GM12801 (cell line): ENCODE measurements around the gene LEMD1.

Experiments used
- TF ChIP-seq, protein P1 (sequence below): IDR thresholded peaks from one replicate; pipeline ENCODE4 v1.5.1; 2011; ENCODE audit warnings: control low read depth; ENCODE audit not compliant: insufficient read length; ENCODE audit errors: extremely low read depth

LEMD1 gene

DNA sequence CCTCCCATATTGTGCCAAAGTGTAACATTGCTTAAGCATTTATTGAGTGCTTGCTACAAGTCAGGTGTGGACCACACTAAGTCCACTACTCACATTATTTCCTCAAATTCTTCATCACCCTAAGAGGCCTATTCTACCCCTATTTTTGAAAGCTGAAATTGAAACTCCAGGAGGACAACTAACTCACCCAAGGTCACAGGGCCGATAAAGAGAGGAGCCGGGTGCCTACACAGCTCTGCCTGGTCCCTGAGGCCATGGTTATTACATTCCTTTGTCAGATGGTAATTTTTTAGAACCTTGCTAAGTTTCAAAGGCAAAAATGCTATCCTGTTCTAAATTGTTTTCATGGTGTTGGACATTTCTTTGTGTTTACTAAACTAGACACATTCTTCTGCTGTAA lies 41.0 kb downstream of the LEMD1 start:
- TF ChIP-seq, protein P1, sequence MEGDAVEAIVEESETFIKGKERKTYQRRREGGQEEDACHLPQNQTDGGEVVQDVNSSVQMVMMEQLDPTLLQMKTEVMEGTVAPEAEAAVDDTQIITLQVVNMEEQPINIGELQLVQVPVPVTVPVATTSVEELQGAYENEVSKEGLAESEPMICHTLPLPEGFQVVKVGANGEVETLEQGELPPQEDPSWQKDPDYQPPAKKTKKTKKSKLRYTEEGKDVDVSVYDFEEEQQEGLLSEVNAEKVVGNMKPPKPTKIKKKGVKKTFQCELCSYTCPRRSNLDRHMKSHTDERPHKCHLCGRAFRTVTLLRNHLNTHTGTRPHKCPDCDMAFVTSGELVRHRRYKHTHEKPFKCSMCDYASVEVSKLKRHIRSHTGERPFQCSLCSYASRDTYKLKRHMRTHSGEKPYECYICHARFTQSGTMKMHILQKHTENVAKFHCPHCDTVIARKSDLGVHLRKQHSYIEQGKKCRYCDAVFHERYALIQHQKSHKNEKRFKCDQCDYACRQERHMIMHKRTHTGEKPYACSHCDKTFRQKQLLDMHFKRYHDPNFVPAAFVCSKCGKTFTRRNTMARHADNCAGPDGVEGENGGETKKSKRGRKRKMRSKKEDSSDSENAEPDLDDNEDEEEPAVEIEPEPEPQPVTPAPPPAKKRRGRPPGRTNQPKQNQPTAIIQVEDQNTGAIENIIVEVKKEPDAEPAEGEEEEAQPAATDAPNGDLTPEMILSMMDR = no peak

DNA sequence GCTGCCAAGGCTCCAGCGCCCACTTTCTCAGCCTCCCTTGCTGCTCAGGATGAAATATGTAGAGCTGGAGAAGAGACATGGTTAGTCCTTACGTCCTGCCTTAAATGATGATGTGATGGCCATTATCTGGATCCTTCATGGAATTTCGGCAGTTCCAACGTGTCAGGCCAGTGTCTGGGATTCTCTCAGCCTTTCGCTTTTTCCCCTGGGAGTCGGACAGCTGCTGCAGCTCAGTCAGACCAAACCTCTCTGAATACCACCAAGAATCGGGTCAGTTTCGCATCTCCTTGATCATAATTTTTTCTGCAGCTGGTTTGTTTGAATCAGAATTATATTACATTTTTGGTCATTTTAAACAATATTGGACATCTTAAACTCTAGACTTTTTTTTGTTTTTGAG lies 42.8 kb downstream of the LEMD1 start:
- TF ChIP-seq, protein P1 = no peak

DNA sequence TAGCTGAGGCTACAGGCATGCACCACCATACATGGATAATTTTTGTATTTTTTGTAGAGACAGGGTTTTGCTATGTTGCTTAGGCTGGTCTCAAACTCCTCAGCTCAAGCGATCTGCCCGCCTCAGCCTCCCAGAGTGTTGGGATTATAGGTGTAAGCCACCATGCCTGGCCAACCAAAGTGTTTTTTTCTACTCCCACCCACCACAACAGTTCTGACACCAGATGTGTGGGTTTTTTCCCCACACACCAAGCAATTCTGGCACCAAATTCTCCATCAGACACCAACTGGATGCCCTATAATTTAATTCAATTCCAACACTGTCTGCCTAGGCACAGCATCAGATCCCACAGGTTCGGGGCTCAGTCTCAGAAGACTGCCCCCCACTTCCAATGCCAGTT lies 44.5 kb downstream of the LEMD1 start:
- TF ChIP-seq, protein P1 = no peak

DNA sequence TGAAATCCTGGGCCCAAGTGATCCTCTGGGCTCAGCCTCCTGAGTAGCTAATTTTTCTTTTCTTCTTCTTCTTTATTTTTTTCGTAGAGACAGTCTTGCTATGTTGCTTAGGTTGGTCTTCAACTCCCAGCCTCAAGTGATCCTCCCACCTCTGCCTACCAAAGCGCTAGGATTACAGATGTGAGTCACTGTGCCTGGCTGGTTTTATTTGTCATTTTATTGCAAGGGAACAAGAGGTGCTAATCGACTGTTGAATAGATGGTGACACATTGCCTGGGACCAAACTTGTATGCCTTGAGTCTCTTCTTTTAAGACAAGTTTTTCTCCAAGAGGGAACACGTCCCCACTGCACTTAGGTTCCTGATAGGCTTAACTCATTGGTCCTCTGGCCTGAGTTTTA lies 45.1 kb downstream of the LEMD1 start:
- TF ChIP-seq, protein P1 = no peak

DNA sequence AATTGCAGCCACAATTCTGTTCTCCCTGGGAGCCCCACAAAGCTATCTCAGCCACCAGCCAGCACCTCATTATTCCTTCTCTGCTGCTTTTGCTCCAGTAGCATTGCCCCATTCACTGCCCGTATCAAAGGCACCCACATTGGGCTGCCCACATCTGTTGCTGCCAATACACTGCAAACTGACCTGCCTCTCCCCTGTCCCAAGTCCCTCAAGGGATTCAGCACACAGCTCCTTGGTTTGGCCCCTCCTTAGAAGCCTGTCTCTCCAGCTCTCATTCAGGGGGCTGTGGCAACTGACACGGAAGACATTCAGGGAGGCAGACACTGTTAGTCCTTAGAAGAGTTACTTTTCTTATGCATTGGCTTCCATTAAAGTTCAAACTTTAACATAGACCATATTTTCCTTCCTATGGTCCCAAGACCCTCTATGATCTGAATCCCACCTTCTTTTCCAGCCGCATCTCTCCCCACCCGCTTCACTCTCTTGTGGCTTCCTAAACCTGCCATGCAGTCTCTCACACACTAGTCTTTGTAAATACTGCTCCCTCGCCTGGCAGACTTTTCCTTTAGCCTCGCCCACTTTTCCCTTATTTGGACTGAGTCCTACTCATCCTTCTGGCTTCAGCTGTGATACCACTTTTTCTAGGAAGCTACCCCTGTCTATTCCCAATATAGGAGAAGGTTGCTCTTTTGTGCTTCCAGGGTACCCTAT lies 45.9 kb downstream of the LEMD1 start:
- TF ChIP-seq, protein P1 = no peak

DNA sequence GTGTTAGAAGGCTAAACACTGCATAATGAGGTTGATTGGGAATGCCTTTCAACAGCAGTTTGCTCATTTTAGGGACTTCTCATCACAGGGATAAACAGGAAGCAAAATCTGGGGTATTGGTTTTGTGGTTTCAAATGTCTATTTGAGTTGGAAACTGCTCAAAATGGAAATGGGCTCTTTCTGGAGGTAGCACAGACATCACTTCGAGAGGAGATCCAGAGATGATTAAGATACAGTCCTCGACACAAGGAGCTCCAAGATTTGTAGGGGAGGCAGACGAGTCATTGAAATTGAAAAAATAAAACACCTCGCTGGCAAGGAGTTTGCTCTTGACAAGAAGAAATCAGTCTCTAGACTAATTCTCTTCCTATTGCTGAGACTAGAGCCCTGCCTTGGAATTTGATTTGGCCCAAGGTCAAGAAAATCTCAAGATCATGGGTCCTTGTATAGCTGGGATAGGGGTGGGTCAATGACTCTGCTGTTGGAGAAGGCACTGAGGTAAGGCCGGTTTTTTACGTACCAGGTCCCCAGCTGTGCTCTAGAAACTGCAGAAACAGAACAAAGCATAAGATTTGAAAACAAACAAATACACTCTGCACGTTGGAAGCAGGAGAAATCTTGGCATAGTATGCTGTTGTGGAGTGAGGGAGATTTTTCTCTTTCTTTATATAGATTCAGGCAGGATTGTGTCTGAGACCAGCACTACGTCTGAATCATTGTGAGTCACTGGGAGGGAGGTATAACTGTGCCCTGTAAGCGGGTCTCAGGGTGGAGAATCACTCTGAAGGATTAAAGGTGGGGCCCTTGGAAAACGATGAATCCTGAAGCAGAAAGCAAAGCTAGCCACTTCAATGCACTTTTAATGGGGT lies 47.4 kb downstream of the LEMD1 start:
- TF ChIP-seq, protein P1 = no peak

DNA sequence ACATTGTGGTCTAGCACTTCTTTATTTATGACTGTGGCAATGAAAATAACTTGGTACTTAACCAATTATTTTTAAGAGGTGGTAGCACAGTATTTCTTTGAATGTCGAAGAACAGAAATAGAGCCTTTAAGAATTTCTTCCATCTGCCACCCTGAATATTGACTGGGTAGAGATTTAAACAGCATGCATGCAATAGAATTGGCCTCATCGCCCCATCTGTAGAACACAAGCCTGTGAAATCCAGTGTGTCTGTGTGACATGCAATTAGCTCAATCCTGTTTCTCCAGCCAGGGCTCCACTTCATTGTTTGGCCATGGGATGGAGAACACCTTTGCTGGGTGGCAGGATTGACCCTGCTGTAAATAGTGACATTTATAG lies 48.1 kb downstream of the LEMD1 start:
- TF ChIP-seq, protein P1 = no peak
